ENCODE measurements around the gene DPP4. TPM values are rescaled to one million over a fixed set of nuclear protein-coding genes. Genes with fewer than 3 reads are reported as not detected.

DPP4 gene
- total and polyA plus RNA-seq, 7 donors: 1.2 to 11.9 (median 6.9) TPM

DNA sequence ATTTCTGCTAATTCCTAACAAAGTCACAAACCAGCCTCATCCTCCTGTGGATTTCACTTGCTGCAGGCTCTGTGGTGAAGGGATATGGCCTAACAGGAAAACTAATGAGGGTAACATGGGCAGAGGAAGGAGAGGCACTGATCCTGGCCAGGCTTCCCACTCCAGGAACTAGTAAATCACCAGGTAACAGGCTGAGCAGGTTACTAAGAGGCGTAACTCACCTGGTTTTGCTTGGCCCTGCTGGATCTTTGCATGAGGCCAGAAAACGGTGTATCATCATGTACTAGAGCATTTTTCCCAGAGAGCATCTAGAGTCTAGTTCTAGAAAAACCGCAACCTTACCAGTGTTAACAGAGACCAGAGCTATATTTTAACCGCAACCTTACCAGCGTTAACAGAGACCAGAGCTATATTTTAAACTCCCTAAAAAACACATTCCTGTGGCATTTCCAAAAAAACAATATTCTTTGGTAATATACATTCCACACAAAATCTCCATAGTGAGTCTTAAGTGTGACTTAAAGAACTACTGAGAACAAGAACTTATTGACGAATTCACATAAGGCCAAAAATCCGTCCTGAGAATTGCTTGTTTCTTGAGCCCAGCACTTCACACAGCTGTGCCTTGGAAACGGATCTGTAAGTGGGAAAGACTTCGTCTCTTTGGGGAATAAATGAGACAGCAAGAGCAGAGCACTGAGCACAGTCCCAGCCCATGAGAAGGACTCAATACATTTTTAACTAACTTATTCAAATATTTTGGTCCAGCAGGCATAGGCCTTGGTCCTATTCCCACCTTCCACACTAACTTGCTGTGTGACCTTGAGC is 43.4 kb downstream of the DPP4 start:
- intact Hi-C loops (cut with DNase I): no loop called here
- 93 to 95% methylated on average over 9 of the region's 9 CpGs for WGBS, 2 donors
- no peak for TF ChIP-seq POLR2AphosphoS5 (IDR thresholded peaks at IDR 0.05)
- TF ChIP-seq, protein P1, sequence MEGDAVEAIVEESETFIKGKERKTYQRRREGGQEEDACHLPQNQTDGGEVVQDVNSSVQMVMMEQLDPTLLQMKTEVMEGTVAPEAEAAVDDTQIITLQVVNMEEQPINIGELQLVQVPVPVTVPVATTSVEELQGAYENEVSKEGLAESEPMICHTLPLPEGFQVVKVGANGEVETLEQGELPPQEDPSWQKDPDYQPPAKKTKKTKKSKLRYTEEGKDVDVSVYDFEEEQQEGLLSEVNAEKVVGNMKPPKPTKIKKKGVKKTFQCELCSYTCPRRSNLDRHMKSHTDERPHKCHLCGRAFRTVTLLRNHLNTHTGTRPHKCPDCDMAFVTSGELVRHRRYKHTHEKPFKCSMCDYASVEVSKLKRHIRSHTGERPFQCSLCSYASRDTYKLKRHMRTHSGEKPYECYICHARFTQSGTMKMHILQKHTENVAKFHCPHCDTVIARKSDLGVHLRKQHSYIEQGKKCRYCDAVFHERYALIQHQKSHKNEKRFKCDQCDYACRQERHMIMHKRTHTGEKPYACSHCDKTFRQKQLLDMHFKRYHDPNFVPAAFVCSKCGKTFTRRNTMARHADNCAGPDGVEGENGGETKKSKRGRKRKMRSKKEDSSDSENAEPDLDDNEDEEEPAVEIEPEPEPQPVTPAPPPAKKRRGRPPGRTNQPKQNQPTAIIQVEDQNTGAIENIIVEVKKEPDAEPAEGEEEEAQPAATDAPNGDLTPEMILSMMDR (IDR thresholded peaks at IDR 0.05): no peak
- no peak for TF ChIP-seq EP300 (IDR thresholded peaks at IDR 0.05)
- no peak for TF ChIP-seq POLR2A (IDR thresholded peaks at IDR 0.05)
- H3K27me3 ChIP-seq: no peaks in the 10 kb centered on the region
- DNase-seq: no peak
- H3K9me3 ChIP-seq: no peaks in the 10 kb centered on the region
- no peak overlapping the region for H3K4me3 ChIP-seq
- H3K27ac ChIP-seq: no peak overlapping the region
- no peaks in the 10 kb centered on the region for H3K36me3 ChIP-seq
- peaks cover 0 to 31% (median 21%) of the 10 kb centered on the region in 4 donors for H3K4me1 ChIP-seq

DNA sequence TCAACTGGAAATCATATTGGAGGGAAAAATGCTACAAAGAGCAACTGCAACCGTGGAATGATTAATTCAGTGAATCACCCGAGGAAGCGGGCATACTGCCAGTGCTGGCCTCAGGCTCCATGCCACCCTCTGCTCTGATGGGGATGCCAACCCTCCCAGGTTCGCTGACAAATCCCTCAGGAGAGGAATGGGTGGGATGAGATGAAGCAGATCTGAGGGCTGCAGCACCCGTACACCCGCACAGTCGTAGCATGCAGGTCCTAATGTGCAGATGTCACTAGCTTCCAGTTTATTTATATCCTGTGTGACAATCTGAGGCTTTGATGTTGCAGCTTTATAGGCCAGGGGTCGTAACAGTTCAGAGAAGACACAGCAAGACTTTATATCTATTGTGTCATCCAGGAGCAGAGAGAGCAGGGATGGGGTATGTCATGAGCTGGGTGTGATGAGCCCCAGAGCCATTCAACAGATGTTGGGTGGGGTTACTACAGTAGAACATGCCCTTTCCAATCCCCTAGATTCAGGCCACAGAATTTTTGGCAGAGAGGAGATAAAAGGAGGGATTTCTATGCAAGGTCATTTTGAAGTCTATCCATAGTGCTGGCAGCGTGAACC is 44.6 kb downstream of the DPP4 start:
- H3K27ac ChIP-seq: no peak overlapping the region
- intact Hi-C loops (cut with DNase I): no loop called here
- 75 to 78% methylated on average over 9 of the region's 9 CpGs for WGBS, 2 donors
- no peak for DNase-seq
- H3K4me1 ChIP-seq: peaks cover 0 to 35% (median 28%) of the 10 kb centered on the region in 4 donors
- H3K4me3 ChIP-seq: no peak overlapping the region
- H3K36me3 ChIP-seq: no peaks in the 10 kb centered on the region
- H3K9me3 ChIP-seq: no peaks in the 10 kb centered on the region
- TF ChIP-seq POLR2AphosphoS5 (IDR thresholded peaks at IDR 0.05): no peak
- TF ChIP-seq POLR2A (IDR thresholded peaks at IDR 0.05): no peak
- TF ChIP-seq, protein P1 (IDR thresholded peaks at IDR 0.05): no peak
- TF ChIP-seq EP300 (IDR thresholded peaks at IDR 0.05): no peak
- H3K27me3 ChIP-seq: no peaks in the 10 kb centered on the region

DNA sequence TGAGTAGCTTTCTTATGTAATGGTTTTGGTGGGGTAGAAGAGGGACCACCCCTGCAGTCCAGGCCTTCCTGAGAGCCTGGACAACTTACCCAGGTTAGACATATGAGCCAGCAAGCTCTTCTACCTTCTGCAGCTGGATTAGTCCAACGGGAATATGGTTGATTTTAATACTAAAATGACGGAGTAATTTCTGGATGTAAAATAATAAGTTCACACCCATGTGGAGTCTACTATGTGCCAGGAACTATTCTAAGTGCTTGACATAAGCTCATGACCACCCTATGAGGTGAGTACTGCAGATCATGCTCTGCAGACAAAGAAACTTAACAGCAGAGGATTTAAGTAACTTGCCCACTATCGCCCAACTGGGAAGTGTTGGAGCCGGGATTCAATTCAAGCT is 45.5 kb downstream of the DPP4 start:
- intact Hi-C loops (cut with DNase I): no loop called here
- Histone ChIP-seq H3K4me1 (peaks cover 0 to 35% (median 28%) of the 10 kb centered on the region in 4 donors), H3K36me3 (no peaks in the 10 kb centered on the region), H3K4me3 (no peak overlapping the region), H3K9me3 (no peaks in the 10 kb centered on the region), H3K27ac (no peak overlapping the region), H3K27me3 (no peaks in the 10 kb centered on the region)
- WGBS, 2 donors: 93 to 95% methylated on average over 4 of the region's 4 CpGs
- no peak for DNase-seq
- TF ChIP-seq POLR2AphosphoS5 (IDR thresholded peaks at IDR 0.05) (no peak), EP300 (IDR thresholded peaks at IDR 0.05) (no peak), POLR2A (IDR thresholded peaks at IDR 0.05) (no peak)
- TF ChIP-seq, protein P1 (IDR thresholded peaks at IDR 0.05): no peak

DNA sequence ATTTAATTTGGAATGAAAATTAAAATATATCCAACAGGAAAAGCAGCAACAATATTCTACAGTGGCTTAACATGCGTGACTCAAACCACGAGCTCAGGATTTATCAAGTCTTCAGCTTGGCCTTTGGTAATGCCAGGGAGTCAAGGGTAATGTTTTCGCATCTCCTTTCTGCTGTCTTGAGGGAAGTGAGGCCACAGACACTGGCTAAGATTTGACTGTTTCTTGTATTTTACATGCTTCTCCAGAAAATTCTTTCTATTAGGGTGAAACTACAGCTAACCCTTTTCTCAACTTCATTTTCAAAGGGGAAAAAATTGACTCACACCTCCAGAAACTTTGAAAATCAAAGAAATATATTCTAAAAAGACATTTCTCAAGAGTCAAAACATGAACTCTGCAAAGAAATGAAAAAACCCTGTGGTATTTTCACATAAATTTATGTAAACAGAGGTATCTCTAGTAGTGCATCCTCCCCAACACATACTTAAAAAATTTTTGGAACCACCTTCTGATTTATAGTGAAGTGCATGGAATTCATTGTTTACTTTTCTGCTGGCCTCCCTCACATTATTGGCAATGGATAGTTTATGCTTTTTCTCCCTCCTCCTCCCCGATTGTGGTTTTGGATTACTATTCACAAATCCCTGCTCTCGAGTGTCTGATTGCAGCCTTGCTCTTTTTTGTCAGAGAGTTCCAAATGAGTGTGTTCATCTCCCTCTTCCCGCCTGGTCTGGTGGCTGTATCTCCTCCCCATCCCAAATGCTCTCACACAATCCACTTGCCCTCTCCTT is 48.7 kb downstream of the DPP4 start:
- TF ChIP-seq POLR2AphosphoS5 (IDR thresholded peaks at IDR 0.05): no peak
- TF ChIP-seq EP300 (IDR thresholded peaks at IDR 0.05): no peak
- TF ChIP-seq, protein P1 (IDR thresholded peaks at IDR 0.05): no peak
- TF ChIP-seq POLR2A (IDR thresholded peaks at IDR 0.05): no peak
- Histone ChIP-seq H3K4me3 (no peak overlapping the region), H3K36me3 (no peaks in the 10 kb centered on the region), H3K4me1 (peaks cover 0 to 35% (median 31%) of the 10 kb centered on the region in 4 donors), H3K9me3 (no peaks in the 10 kb centered on the region), H3K27ac (no peak overlapping the region), H3K27me3 (no peaks in the 10 kb centered on the region)
- 77% methylated on average over 6 of the region's 6 CpGs for WGBS, 2 donors
- no peak for DNase-seq
- intact Hi-C loops (cut with DNase I): no loop called here
